HepG2 (cell line): ENCODE measurements around the gene RNF125. TPM values are rescaled to one million over a fixed set of nuclear protein-coding genes. Genes with fewer than 3 reads are reported as not detected.

Experiments used
- CERS6 ChIP-seq: sonication (generic); formaldehyde crosslinking; IDR thresholded peaks from 2 replicates; pipeline ENCODE4 v1.5.0; 2020; ENCODE audit warnings: missing genetic modification reagents
- FOXA3 ChIP-seq: IDR thresholded peaks from 2 replicates; pipeline ENCODE4 v1.6.1; 2016; ENCODE audit warnings: missing genetic modification reagents, missing compliant biosample characterization
- HNRNPH1 ChIP-seq: fragments of 200-400 bp; formaldehyde crosslinking; optimal IDR thresholded peaks from 2 replicates; pipeline ENCODE3; 2017; ENCODE audit warnings: mild to moderate bottlenecking, low read depth, low read length
- KLF15 ChIP-seq: sonication (generic); formaldehyde crosslinking; IDR thresholded peaks from 2 replicates; pipeline ENCODE4 v1.8.1; 2023; ENCODE audit warnings: borderline replicate concordance, mild to moderate bottlenecking, inconsistent platforms, missing genetic modification reagents, mixed read lengths
- NFRKB ChIP-seq: fragments of 450-650 bp; IDR thresholded peaks from 2 replicates; pipeline ENCODE4 v1.6.1; 2017
- PRDM10 ChIP-seq: sonication (generic); formaldehyde crosslinking; IDR thresholded peaks from 2 replicates; pipeline ENCODE4 v1.4.0; 2020; ENCODE audit warnings: low read depth, missing genetic modification reagents
- SP2 ChIP-seq: sonication (generic); formaldehyde crosslinking; IDR thresholded peaks from 2 replicates; pipeline ENCODE4 v1.5.1; 2020; ENCODE audit warnings: mild to moderate bottlenecking, missing genetic modification reagents
- ZHX1 ChIP-seq: sonication (generic); formaldehyde crosslinking; IDR thresholded peaks from 2 replicates; pipeline ENCODE4 v1.8.1; 2022; ENCODE audit warnings: low read depth, mild to moderate bottlenecking, missing genetic modification reagents
- ZNF18 ChIP-seq: sonication (generic); formaldehyde crosslinking; IDR thresholded peaks from 2 replicates; pipeline ENCODE4 v1.8.0; 2022; ENCODE audit warnings: mild to moderate bottlenecking, missing genetic modification reagents; ENCODE audit not compliant: insufficient replicate concordance
- ZNF362 ChIP-seq: sonication (generic); formaldehyde crosslinking; IDR thresholded peaks from 2 replicates; pipeline ENCODE4 v1.4.0; 2020; ENCODE audit warnings: missing genetic modification reagents, mild to moderate bottlenecking, borderline replicate concordance
- ZNF770 ChIP-seq: sonication (generic); formaldehyde crosslinking; IDR thresholded peaks from 2 replicates; pipeline ENCODE4 v1.5.0; 2020; ENCODE audit warnings: mild to moderate bottlenecking, missing genetic modification reagents
- ZSCAN12 ChIP-seq: sonication (generic); formaldehyde crosslinking; IDR thresholded peaks from 2 replicates; pipeline ENCODE4 v1.9.0; 2021; ENCODE audit warnings: mild to moderate bottlenecking, missing genetic modification reagents
- polyA plus RNA-seq, 8 experiments: library from polyadenylated mRNA; depleted of rRNA in 3 of 8; stranded (reverse) in 7 of 8; unstranded in 1 of 8; fragments of >200 nt; fragmentation: Illumina TruSeq in 4 of 8; extraction: Trizol in 4 of 8; gene quantifications; 2 replicates each; pipeline versions ENCODE4 v1.2.1 to v1.2.3, GENCODE V29; 2011 to 2016; ENCODE audit warnings: low read depth in 4 of 8, missing spikeins in 1 of 8, mixed read lengths in 1 of 8; ENCODE audit not compliant: insufficient read depth in 1 of 8
- total RNA-seq, 5 experiments: library from RNA; depleted of rRNA; stranded (reverse); fragments of >200 nt; fragmentation: Illumina TruSeq; extraction: Trizol; gene quantifications; 2 replicates each; pipeline ENCODE4 v1.2.3, GENCODE V29; 2016; ENCODE audit warnings: low read depth in 1 of 5

Gene RNF125
- total and polyA plus RNA-seq, 2 of the 13 experiments (the other 11 are each of a cell fraction or from before 2014, with no cell fraction given), result 0.58 to 1.8 TPM

GRCh38 chr18:32018331-32019250 is at the start of gene RNF125 (continued):
- TF ChIP-seq ZHX1 (CRISPR knock-in tag) (no peak; the same call in 1 of the 2 replicates), ZNF770 (CRISPR knock-in tag) (peak; percentile 4; the same call in 1 of the 2 replicates), ZSCAN12 (CRISPR knock-in tag) (no peak), PRDM10 (0 out of 2 replicates have a peak, but pooled peaks have one; percentile 15), ZNF18 (peak; percentile 22), KLF15 (no peak), FOXA3 (CRISPR knock-in tag) (no peak), NFRKB (no peak), CERS6 (CRISPR knock-in tag) (0 out of 2 replicates have a peak, but pooled peaks have one; percentile 13), SP2 (CRISPR knock-in tag) (peak; percentile 51; the same call in 1 of the 2 replicates), HNRNPH1 (no peak), ZNF362 (CRISPR knock-in tag) (0 out of 2 replicates have a peak, but pooled peaks have one; percentile 40)
